GM19043 (cell line): ENCODE measurements around the gene IFNL1.
"Not testable (repeated sequence)": the region's sequence is repeated elsewhere in the genome, so short reads cannot be mapped to it uniquely, and the experiment has no call there.

Experiments used
- ATAC-seq: cut with Tn5 transposase; IDR thresholded peaks from one replicate; pipeline ENCODE4 v1.9.1; 2021; ENCODE audit warnings: low read depth; ENCODE audit not compliant: unreplicated experiment

Gene IFNL1

GRCh38 chr19:39296055-39296645 is at the start of gene IFNL1:
IFNL1 (plus strand) TSS chr19:39296407; CDS start chr19:39296422, 15 bp downstream.
- ATAC-seq, result no peak

DNA sequence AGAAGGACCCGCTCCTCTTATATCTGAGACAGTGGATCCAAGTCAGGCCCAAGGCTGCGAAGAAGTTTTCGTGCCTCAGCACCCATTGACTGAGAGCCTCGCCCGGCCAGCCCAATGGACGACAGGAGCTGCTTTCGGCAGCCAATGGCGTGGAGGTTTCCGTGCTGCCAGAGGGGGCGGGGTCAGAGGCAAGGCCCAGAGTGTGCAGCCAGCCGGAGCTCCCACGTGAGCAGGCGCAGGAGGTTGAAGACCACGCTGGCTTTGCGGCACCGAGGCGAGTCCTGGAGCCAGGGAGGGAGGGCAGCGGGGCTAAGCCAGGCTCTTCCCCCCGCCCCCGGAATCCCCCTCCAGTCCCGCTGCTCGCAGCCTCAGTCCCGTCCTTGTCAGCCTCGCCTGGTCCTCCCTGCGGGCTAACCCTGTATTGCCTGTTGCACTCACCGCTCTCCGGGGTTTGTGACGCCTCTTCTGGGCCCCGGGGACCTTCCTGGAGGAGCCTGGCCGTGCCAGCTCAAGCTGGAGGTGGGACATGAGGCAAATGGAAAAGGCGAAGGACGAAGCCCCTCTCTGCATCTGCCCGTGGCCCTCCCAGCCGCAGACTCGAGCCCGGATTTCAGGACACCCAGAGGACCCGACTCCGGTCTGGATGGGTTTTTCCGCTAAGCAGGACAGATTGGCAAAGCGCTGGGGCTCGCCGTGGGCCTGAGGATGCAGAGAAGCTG is 49.1 kb upstream of the IFNL1 start:
- no peak for ATAC-seq

DNA sequence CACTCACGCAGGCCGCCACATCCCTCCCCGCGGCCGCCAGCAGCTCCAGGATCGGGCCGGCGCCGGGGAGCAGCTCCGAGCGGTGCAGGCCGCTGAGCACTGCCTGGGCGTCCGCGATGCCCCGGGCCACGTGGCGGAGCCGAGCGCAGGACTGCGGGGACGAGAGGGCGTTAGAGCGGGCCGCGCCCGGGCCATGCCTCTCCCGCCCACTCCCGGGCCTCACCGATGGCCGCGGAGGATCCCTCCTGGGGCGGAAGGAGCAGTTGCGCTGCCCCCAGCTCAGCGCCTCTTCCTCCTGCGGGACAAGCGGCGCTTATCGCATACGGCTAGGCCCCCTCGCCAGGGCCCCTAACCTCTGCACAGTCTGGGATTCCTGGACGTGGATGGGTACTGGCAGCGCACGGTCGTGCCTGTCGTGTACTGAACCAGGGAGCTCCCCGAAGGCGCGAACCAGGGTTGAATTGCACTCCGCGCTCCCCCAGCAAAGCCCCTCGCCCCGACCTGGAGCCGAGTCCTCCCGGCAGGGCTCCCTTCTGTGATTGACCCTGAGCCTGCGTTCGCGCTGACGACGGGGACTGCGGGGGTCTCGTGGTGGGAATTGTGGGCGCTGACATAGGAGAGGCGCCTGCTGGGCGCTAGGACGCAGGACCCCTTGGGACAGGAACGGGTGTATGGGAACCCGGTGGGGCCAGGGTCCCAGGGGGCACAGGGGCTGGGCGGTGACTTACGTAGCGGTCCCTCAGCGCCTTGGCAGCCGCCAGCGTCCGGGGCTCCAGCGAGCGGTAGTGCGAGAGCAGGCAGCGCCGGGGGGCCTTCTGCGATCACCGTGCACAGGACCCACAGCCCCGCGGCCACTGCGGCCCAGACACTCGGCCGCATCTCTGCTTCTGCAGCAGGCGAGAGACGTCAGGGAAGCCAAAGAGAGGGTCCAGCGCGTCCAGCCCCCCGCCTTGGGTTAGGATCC is 48.2 kb upstream of the IFNL1 start:
- ATAC-seq, result no peak

DNA sequence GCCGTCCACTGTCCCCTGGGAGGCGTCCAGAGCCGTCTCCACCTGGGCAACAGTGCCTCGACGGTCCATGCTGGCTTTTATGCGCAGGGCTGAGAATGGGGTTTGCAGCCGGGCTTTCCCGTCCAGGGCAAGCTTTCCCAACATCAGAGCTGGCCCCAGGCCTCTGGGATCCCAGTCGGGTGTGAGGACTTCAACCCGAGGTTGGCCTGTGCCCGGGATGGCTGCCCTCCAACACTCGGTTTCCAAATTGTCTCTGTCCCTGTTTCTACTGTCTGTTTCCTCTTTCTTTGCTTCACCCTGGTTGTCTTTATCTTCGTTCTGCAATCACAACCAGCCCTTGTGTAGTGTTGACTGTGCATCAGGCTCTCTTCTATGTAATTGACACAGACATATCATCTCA is 47.4 kb upstream of the IFNL1 start, which contains the start of gene IFNL4:
Gene IFNL4, minus strand, starts transcription at position 51 of the 400 bp plus-strand sequence.
- ATAC-seq, result no peak

GRCh38 chr19:39251081-39251480 is 45.1 kb upstream of the IFNL1 start:
- no peak for ATAC-seq

GRCh38 chr19:39251846-39252245 is 44.4 kb upstream of the IFNL1 start:
- no peak for ATAC-seq

GRCh38 chr19:39252458-39252857 is 43.7 kb upstream of the IFNL1 start:
- ATAC-seq, result no peak

DNA sequence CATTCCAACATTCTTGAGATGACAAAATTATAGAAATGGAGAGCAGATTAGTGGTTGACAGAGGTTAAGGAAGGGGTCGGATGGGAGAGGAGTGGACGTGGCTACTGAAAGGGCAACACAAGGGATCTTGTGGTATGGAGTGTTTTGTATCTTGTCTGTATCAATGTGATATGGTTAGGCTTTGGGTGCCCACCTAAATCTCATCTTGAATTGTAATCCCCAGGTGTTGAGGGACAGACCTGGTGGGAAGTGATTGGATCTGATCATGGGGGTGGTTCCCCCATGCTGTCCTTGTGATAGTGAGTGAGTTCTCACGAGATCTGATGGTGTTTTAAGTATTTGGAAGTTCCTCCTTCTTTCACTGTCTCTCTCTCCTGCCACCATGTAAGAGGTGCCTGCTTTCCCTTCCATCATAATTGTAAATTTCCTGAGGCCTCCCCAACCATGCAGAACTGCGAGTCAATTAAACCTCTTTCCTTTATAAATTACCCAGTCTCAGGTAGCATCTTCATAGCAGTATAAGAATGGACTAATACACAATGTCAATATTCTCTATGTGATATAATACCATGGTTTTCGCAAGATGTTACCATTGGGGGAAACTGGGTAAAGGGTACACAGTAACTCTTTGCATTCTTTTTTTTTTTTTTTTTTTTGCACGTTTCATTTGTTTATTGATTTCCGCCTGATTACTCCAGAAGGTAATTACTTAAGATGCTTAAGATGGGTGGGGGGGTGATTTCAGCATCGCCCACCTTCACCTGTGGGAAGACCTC is 42.6 kb upstream of the IFNL1 start:
- ATAC-seq, result no peak

- ATAC-seq, result no peak
These were observed 41.5 kb upstream of the IFNL1 start for GRCh38 chr19:39254531-39255345.

DNA sequence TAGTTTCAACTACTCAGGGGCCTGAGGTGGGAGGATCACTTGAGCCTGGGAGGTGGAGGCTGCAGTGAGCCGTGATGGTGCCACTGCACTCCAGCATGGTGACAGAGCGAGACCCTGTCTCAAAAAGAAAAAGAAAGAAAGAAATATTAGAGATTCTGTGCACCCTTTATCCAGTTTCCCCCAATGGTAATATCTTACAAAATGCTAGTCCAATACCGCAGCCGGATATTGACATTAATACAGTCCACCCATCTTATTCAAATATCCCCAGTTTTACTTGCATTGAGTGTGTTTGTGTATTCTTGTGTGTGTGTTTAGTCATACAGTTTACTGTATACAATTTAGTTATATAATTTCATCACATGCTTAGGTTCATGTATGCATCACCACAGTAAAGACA is 39.0 kb upstream of the IFNL1 start:
- ATAC-seq, result no peak

GRCh38 chr19:39261704-39262103 is 34.5 kb upstream of the IFNL1 start:
- no peak for ATAC-seq

GRCh38 chr19:39262496-39262895 is 33.7 kb upstream of the IFNL1 start:
- ATAC-seq, result no peak

- ATAC-seq, result no peak
These were observed 32.3 kb upstream of the IFNL1 start for GRCh38 chr19:39263912-39264305.

- no peak for ATAC-seq
These were observed 31.6 kb upstream of the IFNL1 start for GRCh38 chr19:39264306-39265290.

DNA sequence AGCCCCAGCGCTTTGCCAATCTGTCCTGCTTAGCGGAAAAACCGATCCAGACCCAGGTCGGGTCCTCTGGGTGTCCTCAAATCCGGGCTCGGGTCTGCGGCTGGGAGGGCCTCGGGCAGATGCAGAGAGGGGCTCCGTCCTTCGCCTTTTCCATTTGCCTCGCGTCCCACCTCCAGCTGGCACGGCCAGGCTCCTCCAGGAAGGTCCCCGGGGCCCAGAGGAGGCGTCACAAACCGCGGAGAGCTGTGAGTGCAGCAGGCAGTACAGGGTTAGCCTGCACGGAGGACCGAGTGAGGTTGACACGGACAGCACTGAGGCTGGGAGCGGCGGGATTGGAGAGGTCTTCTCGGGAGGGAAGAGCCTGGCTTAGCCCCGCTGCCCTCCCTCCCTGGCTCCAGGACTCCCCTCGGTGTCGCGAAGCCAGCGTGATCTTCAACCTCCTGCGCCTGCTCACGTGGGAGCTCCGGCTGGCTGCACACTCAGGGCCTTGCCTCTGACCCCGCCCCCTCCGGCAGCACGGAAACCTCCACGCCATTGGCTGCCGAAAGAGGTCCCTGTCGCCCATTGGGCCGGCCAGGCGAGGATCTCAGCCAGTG is 30.8 kb upstream of the IFNL1 start:
- ATAC-seq, result no peak

GRCh38 chr19:39268085-39268484 is 28.1 kb upstream of the IFNL1 start, which contains the start of gene IFNL2:
IFNL2 (plus strand) TSS chr19:39268396; CDS start chr19:39268569, 173 bp downstream.
- not testable (repeated sequence) for ATAC-seq

- ATAC-seq, result not testable (repeated sequence)
These were observed 27.5 kb upstream of the IFNL1 start for GRCh38 chr19:39268531-39269223.
